GM18499 (cell line): ENCODE measurements around the gene ITGB8.
A peak's percentile ranks its signal among the peaks of the same experiment; 100 is the strongest.

ENCODE experiments used
- ATAC-seq: cut with Tn5 transposase; IDR thresholded peaks from one replicate; pipeline ENCODE4 v1.9.1; 2021; ENCODE audit warnings: moderate number of reproducible peaks; ENCODE audit not compliant: insufficient read depth, unreplicated experiment

Gene ITGB8

DNA sequence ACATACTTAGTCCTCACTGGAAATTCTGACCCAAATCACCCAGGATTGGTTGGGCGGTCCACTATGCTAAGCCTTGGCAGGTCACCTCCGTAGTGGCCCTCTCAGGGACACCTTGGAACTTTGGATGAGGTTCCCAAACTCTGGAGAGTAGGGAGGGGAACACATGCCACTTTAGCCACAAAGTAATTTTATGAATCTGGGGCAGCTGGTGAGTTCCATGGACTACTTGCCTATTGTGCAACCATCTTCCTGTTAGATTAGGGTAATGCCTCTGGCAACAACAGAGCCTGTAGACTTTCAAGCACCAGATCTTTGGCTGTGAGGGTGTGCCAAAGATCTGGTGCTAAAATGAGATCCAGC lies 77.7 kb downstream of the ITGB8 start:
- ATAC-seq: no peak

- no peak for ATAC-seq
These were observed 79.3 kb downstream of the ITGB8 start for GRCh38 chr7:20409961-20410360.

- ATAC-seq: no peak
These were observed 80.7 kb downstream of the ITGB8 start for GRCh38 chr7:20411372-20411771.

DNA sequence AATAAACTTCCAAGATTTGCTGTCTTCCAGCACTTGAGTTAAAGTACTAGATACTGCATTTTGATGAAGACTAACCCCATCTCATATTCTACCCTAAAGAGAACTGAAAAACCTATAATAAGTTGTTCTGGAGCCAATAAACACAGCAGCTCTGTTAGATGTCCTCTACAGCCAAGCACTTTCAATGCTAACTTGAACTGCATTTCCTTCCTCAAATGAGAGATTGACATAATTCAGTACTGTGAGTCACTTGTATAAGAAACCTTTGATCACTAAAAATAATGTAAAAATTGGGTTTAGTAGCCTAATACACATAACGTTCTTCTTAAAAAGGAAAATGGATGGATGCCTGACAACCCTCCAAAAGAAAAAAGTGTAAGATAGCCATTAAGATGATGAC lies 81.3 kb downstream of the ITGB8 start:
- no peak for ATAC-seq

GRCh38 chr7:20417260-20417659 lies 86.6 kb downstream of the ITGB8 start:
- ATAC-seq: no peak

- ATAC-seq: no peak
These were observed 87.1 kb downstream of the ITGB8 start for GRCh38 chr7:20417675-20418382.

DNA sequence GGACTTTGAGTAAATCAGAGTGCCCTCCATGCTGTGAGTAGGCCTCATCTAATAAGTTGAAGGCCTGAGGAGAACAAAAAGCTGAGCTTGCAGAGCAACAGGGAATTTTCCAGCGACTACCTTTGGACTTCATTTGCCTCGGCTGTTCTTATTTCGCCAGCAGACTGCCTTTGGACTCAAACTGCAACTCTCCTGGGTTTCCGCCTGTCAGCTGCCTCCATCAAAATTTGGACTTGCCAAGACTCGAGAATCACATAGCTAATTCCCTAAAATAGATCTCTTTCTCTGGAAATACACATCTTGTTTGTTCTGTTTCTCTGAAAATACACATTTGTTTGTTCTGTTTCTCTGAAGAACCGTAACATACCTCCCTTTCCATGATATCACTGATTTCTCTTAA lies 93.8 kb downstream of the ITGB8 start:
- no peak for ATAC-seq

DNA sequence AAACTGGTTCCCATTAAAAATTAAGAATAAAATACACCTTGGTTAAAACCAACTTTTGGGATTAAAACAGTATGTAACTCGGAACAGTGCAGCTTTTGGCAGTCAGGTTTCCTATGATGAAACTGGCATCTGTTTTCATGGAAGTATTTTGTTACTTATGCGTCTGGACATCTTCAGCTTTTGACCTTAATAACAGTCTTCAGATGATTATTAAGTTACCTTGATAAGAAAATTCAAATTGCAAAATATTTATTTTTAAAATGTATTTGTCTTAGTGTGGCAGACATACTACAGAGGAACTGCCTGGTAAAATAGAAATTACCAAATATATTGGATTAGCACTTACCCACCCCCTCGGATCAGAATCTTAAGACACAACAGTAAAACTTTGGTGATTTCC lies 100.0 kb downstream of the ITGB8 start:
- ATAC-seq: no peak

- no peak for ATAC-seq
These were observed 100.4 kb downstream of the ITGB8 start for GRCh38 chr7:20431146-20431545.

- ATAC-seq: no peak
These were observed 101.4 kb downstream of the ITGB8 start for GRCh38 chr7:20432071-20432470.

DNA sequence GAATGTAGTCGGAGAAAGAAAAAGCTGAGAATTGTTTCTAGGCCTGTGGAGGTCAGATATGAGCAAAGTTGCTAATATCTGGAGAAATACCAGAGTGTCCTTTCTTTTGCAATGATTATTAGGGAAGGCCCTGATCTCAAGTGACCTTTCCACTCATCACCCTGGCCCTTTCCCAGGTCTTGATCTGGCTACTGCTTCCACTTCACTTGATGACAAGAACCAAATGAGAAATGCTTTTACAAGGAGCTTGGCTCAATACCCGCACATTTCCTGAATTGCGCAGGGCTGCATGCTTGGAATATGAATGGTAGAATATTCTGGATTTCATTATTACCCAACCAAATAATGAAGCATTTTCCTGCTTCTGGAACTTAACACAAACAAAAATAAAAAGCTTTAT lies 104.6 kb downstream of the ITGB8 start:
- ATAC-seq: no peak

GRCh38 chr7:20438248-20438647 lies 107.5 kb downstream of the ITGB8 start:
- peak; percentile 5 for ATAC-seq

GRCh38 chr7:20438694-20439376 lies 108.1 kb downstream of the ITGB8 start:
- peak; percentile 92 for ATAC-seq

DNA sequence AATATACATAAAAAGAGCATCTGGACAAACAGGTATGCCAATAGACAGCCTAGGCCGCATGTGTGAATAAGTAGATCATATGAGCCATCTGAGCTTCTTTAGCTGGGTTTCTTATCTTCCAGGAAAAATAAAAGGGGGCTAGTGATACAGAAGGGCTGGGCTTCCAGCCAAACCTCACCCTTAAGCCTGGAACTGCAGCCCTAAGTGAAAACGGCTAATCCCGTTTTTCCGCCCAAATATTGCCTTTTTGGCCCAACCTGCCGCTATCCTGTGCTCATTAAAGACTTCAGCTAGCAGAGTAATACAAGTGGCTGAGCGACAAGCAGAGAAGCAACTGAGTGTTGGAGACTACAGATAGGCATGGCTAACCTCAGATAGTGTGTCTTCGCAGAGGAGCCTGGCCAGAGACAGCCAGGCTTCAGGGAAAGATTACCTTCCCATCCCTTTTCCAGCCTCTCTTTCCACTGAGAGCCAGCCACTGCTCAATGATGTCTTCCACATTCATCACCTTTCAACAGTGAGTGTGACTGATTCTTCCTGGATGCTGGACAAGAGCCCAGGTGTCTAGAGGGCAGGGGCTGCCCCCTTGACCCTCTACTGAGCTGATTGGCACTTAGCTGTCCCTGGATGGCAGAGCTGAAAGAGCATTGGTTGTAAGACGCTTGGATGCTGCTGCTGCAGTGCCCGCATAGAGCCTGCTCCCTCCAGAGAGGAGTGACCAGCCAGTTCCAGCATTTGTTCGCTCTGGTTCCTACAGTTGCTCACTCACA lies 108.9 kb downstream of the ITGB8 start:
- ATAC-seq: no peak

DNA sequence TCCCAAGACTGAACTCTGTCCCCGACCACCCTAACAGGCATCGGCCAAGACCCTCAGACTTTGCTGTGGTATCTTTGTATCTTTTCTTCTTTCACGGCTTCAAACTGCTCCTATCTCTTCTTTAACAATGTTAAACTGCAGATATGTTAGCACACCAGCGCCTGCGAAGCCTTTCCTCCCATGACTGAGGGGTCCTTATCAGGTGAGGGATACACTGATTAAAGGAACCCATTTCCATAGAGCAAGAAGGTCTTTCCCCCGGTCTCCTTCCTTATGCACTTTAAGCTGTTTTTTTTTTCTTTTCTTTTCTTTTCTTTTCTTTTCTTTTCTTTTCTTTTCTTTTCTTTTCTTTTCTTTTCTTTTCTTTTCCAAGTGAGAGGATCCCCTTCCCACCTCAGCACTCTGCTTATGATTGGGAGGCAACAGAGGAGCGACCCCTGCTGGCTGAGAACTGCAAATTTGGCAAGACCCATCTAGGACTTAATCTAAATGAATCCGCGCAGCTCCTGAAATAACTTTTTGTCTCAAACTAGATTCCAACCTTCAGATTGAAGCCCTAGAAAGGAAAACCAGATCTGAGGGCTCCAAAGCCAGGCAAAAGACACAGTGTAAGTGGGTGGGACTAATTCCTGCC lies 109.9 kb downstream of the ITGB8 start:
- ATAC-seq: no peak

GRCh38 chr7:20441346-20441745 lies 110.6 kb downstream of the ITGB8 start:
- no peak for ATAC-seq

GRCh38 chr7:20441991-20442441 lies 111.3 kb downstream of the ITGB8 start:
- no peak for ATAC-seq

DNA sequence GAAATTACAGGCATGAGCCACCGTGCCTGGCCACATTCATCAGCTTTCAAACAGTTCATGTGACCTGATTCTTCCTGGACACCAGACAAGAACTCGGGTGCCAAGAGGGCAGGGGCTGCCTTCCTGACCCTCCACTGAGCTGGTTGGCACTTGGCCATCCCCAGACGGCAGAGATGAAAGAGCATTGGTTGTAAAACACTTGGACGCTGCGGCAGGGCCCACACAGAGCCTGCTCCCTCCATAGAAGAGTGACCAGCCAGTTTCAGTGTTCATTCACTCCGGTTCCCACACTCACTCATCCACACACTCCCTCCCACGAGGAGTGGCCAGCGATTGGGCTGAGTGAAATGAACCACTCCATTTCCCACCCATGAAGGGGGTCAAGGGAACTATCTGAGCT lies 112.3 kb downstream of the ITGB8 start:
- no peak for ATAC-seq

- no peak for ATAC-seq
These were observed 113.5 kb downstream of the ITGB8 start for GRCh38 chr7:20444030-20444800.

- ATAC-seq: peak; percentile 50
These were observed 116.4 kb downstream of the ITGB8 start for GRCh38 chr7:20447021-20447650.
